ENCODE measurements around the gene NXNL1. TPM values are rescaled to one million over a fixed set of nuclear protein-coding genes. Genes with fewer than 3 reads are reported as not detected.

The NXNL1 gene
- total RNA-seq, 1 donor from 2014 or later, result not detected

GRCh38 chr19:17421942-17422341, 38.8 kb downstream of the NXNL1 start:
- H3K9me3 ChIP-seq (ENCODE audit: control insufficient read depth in 3 of 3, low read length in 3 of 3), result no peaks in the 10 kb centered on the region

GRCh38 chr19:17420475-17420924, 40.2 kb downstream of the NXNL1 start:
- Histone ChIP-seq H3K27ac (ENCODE audit: low read depth, low read length) (no peak overlapping the region), H3K27me3 (ENCODE audit: control insufficient read depth in 3 of 3, insufficient read depth in 3 of 3, low read length in 3 of 3) (peaks cover 0 to 5% (median 4%) of the 10 kb centered on the region in 3 donors), H3K9ac (ENCODE audit: low read depth in 1 of 3, low read length in 3 of 3) (peak overlapping the region; percentile 30 to 62 (median 57))

More at GRCh38 chr19:17421942-17422341, 38.8 kb downstream of the NXNL1 start:
- Histone ChIP-seq H3K9ac (ENCODE audit: low read depth in 1 of 3, low read length in 3 of 3) (no peak overlapping the region), H3K27ac (ENCODE audit: low read depth, low read length) (no peak overlapping the region), H3K36me3 (ENCODE audit: control insufficient read depth in 3 of 3, insufficient read depth in 3 of 3, low read length in 3 of 3) (peaks cover 6 to 12% (median 7%) of the 10 kb centered on the region in 3 donors), H3K27me3 (ENCODE audit: control insufficient read depth in 3 of 3, insufficient read depth in 3 of 3, low read length in 3 of 3) (no peaks in the 10 kb centered on the region), H3K4me3 (ENCODE audit: low read length in 3 of 3) (no peak overlapping the region), H3K4me1 (ENCODE audit: control insufficient read depth in 3 of 3, insufficient read depth in 3 of 3, low read length in 3 of 3) (peaks cover 11 to 14% (median 12%) of the 10 kb centered on the region in 3 donors)

GRCh38 chr19:17419621-17420474, 40.9 kb downstream of the NXNL1 start, which contains the start of gene MVB12A:
MVB12A (plus strand) TSS chr19:17420047; CDS start chr19:17420136, 89 bp downstream.
- Histone ChIP-seq H3K27me3 (ENCODE audit: control insufficient read depth in 3 of 3, insufficient read depth in 3 of 3, low read length in 3 of 3) (peaks cover 0 to 5% (median 4%) of the 10 kb centered on the region in 3 donors), H3K4me1 (ENCODE audit: control insufficient read depth in 3 of 3, insufficient read depth in 3 of 3, low read length in 3 of 3) (peaks cover 11 to 14% (median 12%) of the 10 kb centered on the region in 3 donors), H3K4me3 (ENCODE audit: low read length in 3 of 3) (peak within 1 kb of the TSS; percentile 80 to 84 (median 81)), H3K27ac (ENCODE audit: low read depth, low read length) (peak within 1 kb of the TSS; percentile 79), H3K36me3 (ENCODE audit: control insufficient read depth in 3 of 3, insufficient read depth in 3 of 3, low read length in 3 of 3) (peaks cover 6 to 12% (median 7%) of the 10 kb centered on the region in 3 donors), H3K9me3 (ENCODE audit: control insufficient read depth in 3 of 3, low read length in 3 of 3) (no peaks in the 10 kb centered on the region), H3K9ac (ENCODE audit: low read depth in 1 of 3, low read length in 3 of 3) (peak within 1 kb of the TSS; percentile 57 to 78 (median 75))

More at GRCh38 chr19:17420475-17420924, 40.2 kb downstream of the NXNL1 start:
- Histone ChIP-seq H3K9me3 (ENCODE audit: control insufficient read depth in 3 of 3, low read length in 3 of 3) (no peaks in the 10 kb centered on the region), H3K36me3 (ENCODE audit: control insufficient read depth in 3 of 3, insufficient read depth in 3 of 3, low read length in 3 of 3) (peaks cover 6 to 12% (median 7%) of the 10 kb centered on the region in 3 donors), H3K4me1 (ENCODE audit: control insufficient read depth in 3 of 3, insufficient read depth in 3 of 3, low read length in 3 of 3) (peaks cover 11 to 14% (median 12%) of the 10 kb centered on the region in 3 donors), H3K4me3 (ENCODE audit: low read length in 3 of 3) (peak overlapping the region; percentile 72 to 84 (median 79))

- H3K27ac ChIP-seq (ENCODE audit: low read depth, low read length), result peak overlapping the region; percentile 79
- H3K4me1 ChIP-seq (ENCODE audit: control insufficient read depth in 3 of 3, insufficient read depth in 3 of 3, low read length in 3 of 3), result peaks cover 11 to 14% (median 12%) of the 10 kb centered on the region in 3 donors
- no peaks in the 10 kb centered on the region for H3K9me3 ChIP-seq (ENCODE audit: control insufficient read depth in 3 of 3, low read length in 3 of 3)
- H3K4me3 ChIP-seq (ENCODE audit: low read length in 3 of 3), result peak overlapping the region; percentile 67 to 81 (median 80)
- peaks cover 6 to 12% (median 7%) of the 10 kb centered on the region in 3 donors for H3K36me3 ChIP-seq (ENCODE audit: control insufficient read depth in 3 of 3, insufficient read depth in 3 of 3, low read length in 3 of 3)
- H3K27me3 ChIP-seq (ENCODE audit: control insufficient read depth in 3 of 3, insufficient read depth in 3 of 3, low read length in 3 of 3), result peaks cover 0 to 7% (median 4%) of the 10 kb centered on the region in 3 donors
- peak overlapping the region; percentile 57 to 78 (median 75) for H3K9ac ChIP-seq (ENCODE audit: low read depth in 1 of 3, low read length in 3 of 3)
Observed at GRCh38 chr19:17419154-17419620, 41.5 kb downstream of the NXNL1 start.

GRCh38 chr19:17418710-17419109, 42.0 kb downstream of the NXNL1 start:
- Histone ChIP-seq H3K36me3 (ENCODE audit: control insufficient read depth in 3 of 3, insufficient read depth in 3 of 3, low read length in 3 of 3) (peaks cover 3 to 9% (median 3%) of the 10 kb centered on the region in 3 donors), H3K27ac (ENCODE audit: low read depth, low read length) (no peak overlapping the region), H3K27me3 (ENCODE audit: control insufficient read depth in 3 of 3, insufficient read depth in 3 of 3, low read length in 3 of 3) (peaks cover 1 to 10% (median 4%) of the 10 kb centered on the region in 3 donors), H3K4me3 (ENCODE audit: low read length in 3 of 3) (peak overlapping the region in 1 of 3 donors; percentile 67), H3K9ac (ENCODE audit: low read depth in 1 of 3, low read length in 3 of 3) (no peak overlapping the region), H3K9me3 (ENCODE audit: control insufficient read depth in 3 of 3, low read length in 3 of 3) (no peaks in the 10 kb centered on the region), H3K4me1 (ENCODE audit: control insufficient read depth in 3 of 3, insufficient read depth in 3 of 3, low read length in 3 of 3) (peaks cover 11 to 14% (median 14%) of the 10 kb centered on the region in 3 donors)

- Histone ChIP-seq H3K27ac (ENCODE audit: low read depth, low read length) (no peak overlapping the region), H3K9me3 (ENCODE audit: control insufficient read depth in 3 of 3, low read length in 3 of 3) (no peaks in the 10 kb centered on the region), H3K4me1 (ENCODE audit: control insufficient read depth in 3 of 3, insufficient read depth in 3 of 3, low read length in 3 of 3) (peaks cover 4 to 14% (median 7%) of the 10 kb centered on the region in 3 donors), H3K9ac (ENCODE audit: low read depth in 1 of 3, low read length in 3 of 3) (no peak overlapping the region), H3K36me3 (ENCODE audit: control insufficient read depth in 3 of 3, insufficient read depth in 3 of 3, low read length in 3 of 3) (no peaks in the 10 kb centered on the region), H3K27me3 (ENCODE audit: control insufficient read depth in 3 of 3, insufficient read depth in 3 of 3, low read length in 3 of 3) (peaks cover 4 to 17% (median 4%) of the 10 kb centered on the region in 3 donors), H3K4me3 (ENCODE audit: low read length in 3 of 3) (no peak overlapping the region)
Observed at GRCh38 chr19:17415121-17415520, 45.6 kb downstream of the NXNL1 start.

GRCh38 chr19:17414097-17414496, 46.6 kb downstream of the NXNL1 start:
- Histone ChIP-seq H3K27me3 (ENCODE audit: control insufficient read depth in 3 of 3, insufficient read depth in 3 of 3, low read length in 3 of 3) (peaks cover 4 to 17% (median 4%) of the 10 kb centered on the region in 3 donors), H3K9ac (ENCODE audit: low read depth in 1 of 3, low read length in 3 of 3) (no peak overlapping the region), H3K4me1 (ENCODE audit: control insufficient read depth in 3 of 3, insufficient read depth in 3 of 3, low read length in 3 of 3) (peaks cover 1 to 10% (median 2%) of the 10 kb centered on the region in 3 donors), H3K9me3 (ENCODE audit: control insufficient read depth in 3 of 3, low read length in 3 of 3) (no peaks in the 10 kb centered on the region), H3K36me3 (ENCODE audit: control insufficient read depth in 3 of 3, insufficient read depth in 3 of 3, low read length in 3 of 3) (no peaks in the 10 kb centered on the region), H3K4me3 (ENCODE audit: low read length in 3 of 3) (no peak overlapping the region), H3K27ac (ENCODE audit: low read depth, low read length) (no peak overlapping the region)

- H3K4me3 ChIP-seq (ENCODE audit: low read length in 3 of 3), result no peak overlapping the region
- no peak overlapping the region for H3K9ac ChIP-seq (ENCODE audit: low read depth in 1 of 3, low read length in 3 of 3)
- peaks cover 4 to 17% (median 4%) of the 10 kb centered on the region in 3 donors for H3K27me3 ChIP-seq (ENCODE audit: control insufficient read depth in 3 of 3, insufficient read depth in 3 of 3, low read length in 3 of 3)
- no peaks in the 10 kb centered on the region for H3K9me3 ChIP-seq (ENCODE audit: control insufficient read depth in 3 of 3, low read length in 3 of 3)
- H3K27ac ChIP-seq (ENCODE audit: low read depth, low read length), result no peak overlapping the region
- H3K36me3 ChIP-seq (ENCODE audit: control insufficient read depth in 3 of 3, insufficient read depth in 3 of 3, low read length in 3 of 3), result no peaks in the 10 kb centered on the region
- H3K4me1 ChIP-seq (ENCODE audit: control insufficient read depth in 3 of 3, insufficient read depth in 3 of 3, low read length in 3 of 3), result peaks cover 0 to 11% (median 1%) of the 10 kb centered on the region in 3 donors
Observed at GRCh38 chr19:17411801-17412200, 48.9 kb downstream of the NXNL1 start.

GRCh38 chr19:17409990-17410389, 50.7 kb downstream of the NXNL1 start:
- Histone ChIP-seq H3K36me3 (ENCODE audit: control insufficient read depth in 3 of 3, insufficient read depth in 3 of 3, low read length in 3 of 3) (no peaks in the 10 kb centered on the region), H3K27ac (ENCODE audit: low read depth, low read length) (no peak overlapping the region), H3K4me1 (ENCODE audit: control insufficient read depth in 3 of 3, insufficient read depth in 3 of 3, low read length in 3 of 3) (peaks cover 11 to 13% (median 12%) of the 10 kb centered on the region in 3 donors), H3K27me3 (ENCODE audit: control insufficient read depth in 3 of 3, insufficient read depth in 3 of 3, low read length in 3 of 3) (peaks cover 0 to 12% (median 4%) of the 10 kb centered on the region in 3 donors), H3K9ac (ENCODE audit: low read depth in 1 of 3, low read length in 3 of 3) (no peak overlapping the region), H3K9me3 (ENCODE audit: control insufficient read depth in 3 of 3, low read length in 3 of 3) (no peaks in the 10 kb centered on the region), H3K4me3 (ENCODE audit: low read length in 3 of 3) (no peak overlapping the region)

Measured in skeletal muscle tissue (tissue), 4 donors.